HepG2 (cell line): ENCODE measurements around the gene HINT2. TPM values are rescaled to one million over a fixed set of nuclear protein-coding genes. Genes with fewer than 3 reads are reported as not detected.

Source experiments
- ATAC-seq: fragments of 200-7000 bp; cut with Tn5 transposase; 3 replicates; pipeline ENCODE4 v1.9.1; 2020; ENCODE audit warnings: mild to moderate bottlenecking, moderate library complexity
- BruUV-seq: library from RNA; stranded (reverse); fragments of 400-500 nt; replicated peaks from 2 replicates; lab custom pipeline; 2021; lab: Mats Ljungman, UMichigan
- CTCF ChIA-PET: fragments of 300-600 bp; formaldehyde crosslinking; extraction: SDS; loops from one replicate; lab custom pipeline; 2021; ENCODE audit warnings: low total read pairs, inconsistent platforms, low intra/inter-chr PET ratio; lab: Yijun Ruan, JAX
- POLR2A ChIA-PET: fragments of 350-600 bp; sonication (Branson Sonifier 250); formaldehyde crosslinking; loops from one replicate; lab custom pipeline; 2020; ENCODE audit warnings: antibody characterized with exemption, inconsistent platforms; lab: Yijun Ruan, JAX
- DNase-seq: peaks from one replicate; pipeline ENCODE4 v3.0.0-alpha.2; 2015; ENCODE audit warnings: low spot score
- FAIRE-seq: peaks from 3 replicates; lab custom pipeline; 2011; peaks lifted over from hg19 to GRCh38; lab: Jason Lieb, UNC
- H2AFZ ChIP-seq: one replicate; pipeline ENCODE4 v1.6.1; 2011; ENCODE audit warnings: low read length, inconsistent platforms
- H3K27ac ChIP-seq: fragments of 300-600 bp; 3 replicates; pipeline ENCODE4 v1.8.0; 2011; ENCODE audit warnings: mixed run types, mild to moderate bottlenecking, mixed read lengths, low read length, inconsistent platforms; ENCODE audit not compliant: insufficient read depth; ENCODE audit errors: extremely low read length
- H3K27me3 ChIP-seq, 2 experiments: fragments of 200-600 bp in 1 of 2; 2 replicates in 1 of 2; 3 replicates in 1 of 2; pipeline versions ENCODE4 v1.6.0 to v1.8.0; 2011; ENCODE audit warnings: low read length in 2 of 2, mild to moderate bottlenecking in 2 of 2, moderate library complexity in 2 of 2, inconsistent platforms in 1 of 2; ENCODE audit not compliant: insufficient read depth in 2 of 2, control insufficient read depth in 1 of 2
- H3K36me3 ChIP-seq, 2 experiments: fragments of 200-600 bp in 1 of 2; replicated peaks in 1 of 2; 2 replicates in 1 of 2; 3 replicates in 1 of 2; pipeline versions ENCODE4 v1.5.1 to v1.8.0; 2011; ENCODE audit warnings: low read length in 2 of 2, inconsistent platforms in 1 of 2; ENCODE audit not compliant: insufficient read depth in 2 of 2, control insufficient read depth in 1 of 2
- H3K4me1 ChIP-seq: 2 replicates; pipeline ENCODE4 v1.5.1; 2012; ENCODE audit warnings: low read length, inconsistent platforms; ENCODE audit not compliant: insufficient read depth
- H3K4me2 ChIP-seq: 2 replicates; pipeline ENCODE4 v1.6.0; 2011; ENCODE audit warnings: low read depth, low read length, inconsistent platforms
- H3K4me3 ChIP-seq, 3 experiments: fragments of 200-600 bp in 1 of 3; sonication (generic), shearing (Covaris generic) in 1 of 3; replicated peaks in 1 of 3; 2 replicates each; pipeline ENCODE4 v1.5.1; 2011 to 2016; ENCODE audit warnings: low read length in 3 of 3, inconsistent platforms in 2 of 3, low read depth in 2 of 3, mild to moderate bottlenecking in 2 of 3, control low read depth in 1 of 3, mixed read lengths in 1 of 3; ENCODE audit not compliant: insufficient read depth in 1 of 3
- H3K79me2 ChIP-seq: one replicate; pipeline ENCODE4 v1.6.1; 2011; ENCODE audit warnings: low read length, inconsistent platforms; ENCODE audit not compliant: insufficient read depth
- H3K9ac ChIP-seq: 2 replicates; pipeline ENCODE4 v1.6.0; 2011; ENCODE audit warnings: mild to moderate bottlenecking, low read depth, low read length, inconsistent platforms; ENCODE audit not compliant: insufficient read depth
- H3K9me3 ChIP-seq: 2 replicates; pipeline ENCODE4 v1.5.1; 2012; ENCODE audit warnings: mild to moderate bottlenecking, low read length
- H4K20me1 ChIP-seq: 2 replicates; pipeline ENCODE4 v1.6.0; 2011; ENCODE audit warnings: inconsistent platforms, mild to moderate bottlenecking, low read length, moderate library complexity; ENCODE audit not compliant: insufficient read depth
- ATF7-NPFF ChIP-seq: sonication (generic); formaldehyde crosslinking; IDR thresholded peaks from 2 replicates; pipeline ENCODE4 v1.8.1; 2023; ENCODE audit warnings: mild to moderate bottlenecking, low read depth, missing genetic modification reagents, moderate library complexity
- FOXK1 ChIP-seq: sonication (generic); formaldehyde crosslinking; IDR thresholded peaks from 2 replicates; pipeline ENCODE4 v1.4.0; 2020; ENCODE audit warnings: low read depth, missing genetic modification reagents, borderline replicate concordance
- ZNF160 ChIP-seq: sonication (generic); formaldehyde crosslinking; IDR thresholded peaks from 2 replicates; pipeline ENCODE4 v1.8.0; 2022; ENCODE audit warnings: mild to moderate bottlenecking, inconsistent platforms, missing genetic modification reagents
- WGBS: methylation state at CpG from one replicate; pipeline ENCODE4 v1.1.6; 2017; ENCODE audit warnings: low lambda C conversion rate; 5-methylcytosine and 5-hydroxymethylcytosine counted together
- in situ Hi-C: cut with HindIII; loops from 2 replicates; pipeline ENCODE4 v1.10.0; 2017; ENCODE audit warnings: low pct_unique_long_range_greater_than_20kb; ENCODE audit not compliant: extremely low pct_ligation_motif_present
- intact Hi-C: fragments of 100-400 bp; cut with micrococcal nuclease; formaldehyde crosslinking; loops from one replicate; pipeline ENCODE4 v1.10.0; 2022; ENCODE audit not compliant: unreplicated experiment
- polyA plus RNA-seq, 8 experiments: library from polyadenylated mRNA; depleted of rRNA in 3 of 8; stranded (reverse) in 7 of 8; unstranded in 1 of 8; fragments of >200 nt; fragmentation: Illumina TruSeq in 4 of 8; extraction: Trizol in 4 of 8; gene quantifications; 2 replicates each; pipeline versions ENCODE4 v1.2.1 to v1.2.3, GENCODE V29; 2011 to 2016; ENCODE audit warnings: low read depth in 4 of 8, missing spikeins in 1 of 8, mixed read lengths in 1 of 8; ENCODE audit not compliant: insufficient read depth in 1 of 8
- total RNA-seq, 5 experiments: library from RNA; depleted of rRNA; stranded (reverse); fragments of >200 nt; fragmentation: Illumina TruSeq; extraction: Trizol; gene quantifications; 2 replicates each; pipeline ENCODE4 v1.2.3, GENCODE V29; 2016; ENCODE audit warnings: low read depth in 1 of 5
- TF ChIP-seq, protein P1 (sequence below): sonication (generic); formaldehyde crosslinking; IDR thresholded peaks from 2 replicates; pipeline ENCODE4 v1.8.0; 2022; ENCODE audit warnings: mild to moderate bottlenecking, missing genetic modification reagents
- TF ChIP-seq, protein P2 (sequence below): IDR thresholded peaks from 2 replicates; pipeline ENCODE4 v1.6.1; 2012; ENCODE audit warnings: inconsistent platforms
- TF ChIP-seq, protein P3 (sequence below): sonication (generic); formaldehyde crosslinking; IDR thresholded peaks from 2 replicates; pipeline ENCODE4 v1.4.0; 2020; ENCODE audit warnings: missing genetic modification reagents
- TF ChIP-seq, protein P4 (sequence below): sonication (generic); formaldehyde crosslinking; IDR thresholded peaks from 2 replicates; pipeline ENCODE4 v1.9.0; 2021; ENCODE audit warnings: mild to moderate bottlenecking, missing genetic modification reagents

HINT2 gene
- total and polyA plus RNA-seq, 2 of the 13 experiments (the other 11 are each of a cell fraction or from before 2014, with no cell fraction given), result 37.9 to 56.2 TPM

DNA sequence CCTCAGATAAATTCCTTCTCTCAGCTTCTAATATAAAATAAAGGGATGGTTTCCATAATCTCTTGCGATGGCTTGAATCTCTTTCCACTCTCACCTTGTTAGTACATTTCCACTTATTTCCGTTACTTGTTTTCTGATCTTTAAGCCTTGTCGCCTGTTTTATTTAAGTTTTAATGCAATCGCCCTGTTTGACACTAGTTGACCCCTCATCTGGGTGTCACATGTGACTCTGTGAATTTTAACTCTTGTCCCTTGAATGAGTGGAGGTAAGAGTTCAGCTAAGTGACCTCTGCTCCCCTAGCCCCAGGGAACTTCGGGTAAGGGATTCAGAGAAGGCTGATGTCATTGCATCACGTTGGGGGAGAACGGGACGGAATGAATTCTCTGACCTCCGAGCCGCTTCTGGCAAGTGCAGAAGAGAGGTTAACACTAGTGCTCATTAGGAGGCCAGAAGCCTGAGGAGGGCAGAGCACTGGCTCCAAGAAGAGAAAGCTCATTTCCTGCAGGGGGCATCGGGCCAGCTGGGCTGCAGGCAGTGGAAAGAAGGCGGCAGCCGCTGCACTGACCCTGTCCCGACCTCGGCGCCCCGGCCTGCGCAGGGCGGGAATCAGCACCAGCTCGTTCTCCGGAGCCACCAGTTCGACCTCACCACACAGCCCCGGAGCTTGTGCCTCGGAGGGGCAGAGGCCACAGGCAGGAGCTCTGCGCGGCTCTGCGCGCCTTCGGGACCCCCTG is 569 bp downstream of the HINT2 start:
- H3K36me3 ChIP-seq, result 0 out of 5 replicates have a peak, but pooled peaks cover 0 to 4% of the 10 kb centered on the region in 2 experiments
- no peaks in the 10 kb centered on the region for H4K20me1 ChIP-seq
- H3K4me1 ChIP-seq, result peaks cover 44% of the 10 kb centered on the region
- no peaks in the 10 kb centered on the region for H3K9me3 ChIP-seq
- ChIA-PET CTCF (interaction anchor here (1.7 kb wide), 1 partner anchor 24 kb away, joined by 14 read pairs; no protein-coding TSS in a partner anchor), POLR2A (interaction anchor here (0.6 to 2.1 kb wide), 23 partner anchors 12 to 444 kb away, joined by 3 to 16 read pairs (median 3); partner anchors contain the start of genes CCDC107, CREB3, FAM221B and GBA2)
- FAIRE-seq, result peak; percentile 98
- ATAC-seq, result peak; percentile 53
- no peak overlapping the region for H2AFZ ChIP-seq
- peak; percentile 84 for DNase-seq
- in situ Hi-C loops (no loop called here), intact Hi-C loops (no loop called here)
- no peaks in the 10 kb centered on the region for H3K27me3 ChIP-seq
- peaks cover 5% of the 10 kb centered on the region for H3K79me2 ChIP-seq
- H3K9ac ChIP-seq, result peak overlapping the region; percentile 98
- peak overlapping the region; percentile 77 for H3K4me2 ChIP-seq
- peak overlapping the region; percentile 99 for H3K27ac ChIP-seq
- under 1% methylated on average over 10 of the region's 29 CpGs for WGBS
- BruUV-seq, result TSS peak; percentile 85
- peak overlapping the region; percentile 68 to 86 (median 86) for H3K4me3 ChIP-seq
- peak; percentile 22; the same call in 1 of the 2 replicates for TF ChIP-seq ZNF160 (CRISPR knock-in tag)
- TF ChIP-seq, protein P1, sequence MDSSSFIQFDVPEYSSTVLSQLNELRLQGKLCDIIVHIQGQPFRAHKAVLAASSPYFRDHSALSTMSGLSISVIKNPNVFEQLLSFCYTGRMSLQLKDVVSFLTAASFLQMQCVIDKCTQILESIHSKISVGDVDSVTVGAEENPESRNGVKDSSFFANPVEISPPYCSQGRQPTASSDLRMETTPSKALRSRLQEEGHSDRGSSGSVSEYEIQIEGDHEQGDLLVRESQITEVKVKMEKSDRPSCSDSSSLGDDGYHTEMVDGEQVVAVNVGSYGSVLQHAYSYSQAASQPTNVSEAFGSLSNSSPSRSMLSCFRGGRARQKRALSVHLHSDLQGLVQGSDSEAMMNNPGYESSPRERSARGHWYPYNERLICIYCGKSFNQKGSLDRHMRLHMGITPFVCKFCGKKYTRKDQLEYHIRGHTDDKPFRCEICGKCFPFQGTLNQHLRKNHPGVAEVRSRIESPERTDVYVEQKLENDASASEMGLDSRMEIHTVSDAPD, result no peak
- TF ChIP-seq, protein P2, sequence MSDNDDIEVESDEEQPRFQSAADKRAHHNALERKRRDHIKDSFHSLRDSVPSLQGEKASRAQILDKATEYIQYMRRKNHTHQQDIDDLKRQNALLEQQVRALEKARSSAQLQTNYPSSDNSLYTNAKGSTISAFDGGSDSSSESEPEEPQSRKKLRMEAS, result peak; percentile 79
- TF ChIP-seq ATF7-NPFF, result peak; percentile 89; the same call in 1 of the 2 replicates
- TF ChIP-seq, protein P3, sequence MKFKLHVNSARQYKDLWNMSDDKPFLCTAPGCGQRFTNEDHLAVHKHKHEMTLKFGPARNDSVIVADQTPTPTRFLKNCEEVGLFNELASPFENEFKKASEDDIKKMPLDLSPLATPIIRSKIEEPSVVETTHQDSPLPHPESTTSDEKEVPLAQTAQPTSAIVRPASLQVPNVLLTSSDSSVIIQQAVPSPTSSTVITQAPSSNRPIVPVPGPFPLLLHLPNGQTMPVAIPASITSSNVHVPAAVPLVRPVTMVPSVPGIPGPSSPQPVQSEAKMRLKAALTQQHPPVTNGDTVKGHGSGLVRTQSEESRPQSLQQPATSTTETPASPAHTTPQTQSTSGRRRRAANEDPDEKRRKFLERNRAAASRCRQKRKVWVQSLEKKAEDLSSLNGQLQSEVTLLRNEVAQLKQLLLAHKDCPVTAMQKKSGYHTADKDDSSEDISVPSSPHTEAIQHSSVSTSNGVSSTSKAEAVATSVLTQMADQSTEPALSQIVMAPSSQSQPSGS (CRISPR knock-in tag), result peak; percentile 96
- peak; percentile 20; the same call in 1 of the 2 replicates for TF ChIP-seq FOXK1 (CRISPR knock-in tag)
- TF ChIP-seq, protein P4, sequence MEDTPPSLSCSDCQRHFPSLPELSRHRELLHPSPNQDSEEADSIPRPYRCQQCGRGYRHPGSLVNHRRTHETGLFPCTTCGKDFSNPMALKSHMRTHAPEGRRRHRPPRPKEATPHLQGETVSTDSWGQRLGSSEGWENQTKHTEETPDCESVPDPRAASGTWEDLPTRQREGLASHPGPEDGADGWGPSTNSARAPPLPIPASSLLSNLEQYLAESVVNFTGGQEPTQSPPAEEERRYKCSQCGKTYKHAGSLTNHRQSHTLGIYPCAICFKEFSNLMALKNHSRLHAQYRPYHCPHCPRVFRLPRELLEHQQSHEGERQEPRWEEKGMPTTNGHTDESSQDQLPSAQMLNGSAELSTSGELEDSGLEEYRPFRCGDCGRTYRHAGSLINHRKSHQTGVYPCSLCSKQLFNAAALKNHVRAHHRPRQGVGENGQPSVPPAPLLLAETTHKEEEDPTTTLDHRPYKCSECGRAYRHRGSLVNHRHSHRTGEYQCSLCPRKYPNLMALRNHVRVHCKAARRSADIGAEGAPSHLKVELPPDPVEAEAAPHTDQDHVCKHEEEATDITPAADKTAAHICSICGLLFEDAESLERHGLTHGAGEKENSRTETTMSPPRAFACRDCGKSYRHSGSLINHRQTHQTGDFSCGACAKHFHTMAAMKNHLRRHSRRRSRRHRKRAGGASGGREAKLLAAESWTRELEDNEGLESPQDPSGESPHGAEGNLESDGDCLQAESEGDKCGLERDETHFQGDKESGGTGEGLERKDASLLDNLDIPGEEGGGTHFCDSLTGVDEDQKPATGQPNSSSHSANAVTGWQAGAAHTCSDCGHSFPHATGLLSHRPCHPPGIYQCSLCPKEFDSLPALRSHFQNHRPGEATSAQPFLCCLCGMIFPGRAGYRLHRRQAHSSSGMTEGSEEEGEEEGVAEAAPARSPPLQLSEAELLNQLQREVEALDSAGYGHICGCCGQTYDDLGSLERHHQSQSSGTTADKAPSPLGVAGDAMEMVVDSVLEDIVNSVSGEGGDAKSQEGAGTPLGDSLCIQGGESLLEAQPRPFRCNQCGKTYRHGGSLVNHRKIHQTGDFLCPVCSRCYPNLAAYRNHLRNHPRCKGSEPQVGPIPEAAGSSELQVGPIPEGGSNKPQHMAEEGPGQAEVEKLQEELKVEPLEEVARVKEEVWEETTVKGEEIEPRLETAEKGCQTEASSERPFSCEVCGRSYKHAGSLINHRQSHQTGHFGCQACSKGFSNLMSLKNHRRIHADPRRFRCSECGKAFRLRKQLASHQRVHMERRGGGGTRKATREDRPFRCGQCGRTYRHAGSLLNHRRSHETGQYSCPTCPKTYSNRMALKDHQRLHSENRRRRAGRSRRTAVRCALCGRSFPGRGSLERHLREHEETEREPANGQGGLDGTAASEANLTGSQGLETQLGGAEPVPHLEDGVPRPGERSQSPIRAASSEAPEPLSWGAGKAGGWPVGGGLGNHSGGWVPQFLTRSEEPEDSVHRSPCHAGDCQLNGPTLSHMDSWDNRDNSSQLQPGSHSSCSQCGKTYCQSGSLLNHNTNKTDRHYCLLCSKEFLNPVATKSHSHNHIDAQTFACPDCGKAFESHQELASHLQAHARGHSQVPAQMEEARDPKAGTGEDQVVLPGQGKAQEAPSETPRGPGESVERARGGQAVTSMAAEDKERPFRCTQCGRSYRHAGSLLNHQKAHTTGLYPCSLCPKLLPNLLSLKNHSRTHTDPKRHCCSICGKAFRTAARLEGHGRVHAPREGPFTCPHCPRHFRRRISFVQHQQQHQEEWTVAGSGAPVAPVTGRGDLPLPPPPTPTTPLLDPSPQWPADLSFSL, result no peak
